GM20431 (cell line): Measurements from ENCODE around the gene SSTR3.

ENCODE experiments used
- in situ Hi-C: fragments of 300-500 bp; cut with MseI, MboI; formaldehyde crosslinking; loops from one replicate; pipeline ENCODE4 v1.15.0; 2020; ENCODE audit warnings: low sequenced_read_pairs; ENCODE audit not compliant: unreplicated experiment

Gene SSTR3

GRCh38 chr22:37184380-37184755 is 27.9 kb downstream of the SSTR3 start:
- in situ Hi-C loops, result no loop called here

GRCh38 chr22:37183432-37184379 is 28.6 kb downstream of the SSTR3 start:
- in situ Hi-C loops, result no loop called here

GRCh38 chr22:37182949-37183245 is 29.4 kb downstream of the SSTR3 start:
- in situ Hi-C loops, result no loop called here

GRCh38 chr22:37182101-37182948 is 30.0 kb downstream of the SSTR3 start:
- in situ Hi-C loops, result no loop called here

GRCh38 chr22:37181681-37182080 is 30.6 kb downstream of the SSTR3 start:
- in situ Hi-C loops, result no loop called here

- in situ Hi-C loops, result no loop called here
Measured at GRCh38 chr22:37180531-37181231, 31.6 kb downstream of the SSTR3 start.

GRCh38 chr22:37179622-37180420 is 32.5 kb downstream of the SSTR3 start:
- in situ Hi-C loops, result no loop called here

- in situ Hi-C loops, result no loop called here
Measured at GRCh38 chr22:37179126-37179470, 33.2 kb downstream of the SSTR3 start.

GRCh38 chr22:37178350-37179125 is 33.7 kb downstream of the SSTR3 start:
- in situ Hi-C loops, result no loop called here

- in situ Hi-C loops, result no loop called here
Measured at GRCh38 chr22:37177755-37178154, 34.5 kb downstream of the SSTR3 start.

- in situ Hi-C loops, result no loop called here
Measured at GRCh38 chr22:37177221-37177620, 35.1 kb downstream of the SSTR3 start.

- in situ Hi-C loops, result no loop called here
Measured at GRCh38 chr22:37176464-37177061, 35.7 kb downstream of the SSTR3 start.

GRCh38 chr22:37175414-37176281 is 36.6 kb downstream of the SSTR3 start:
- in situ Hi-C loops, result no loop called here

GRCh38 chr22:37174964-37175363 is 37.3 kb downstream of the SSTR3 start:
- in situ Hi-C loops, result no loop called here

GRCh38 chr22:37173709-37174108 is 38.6 kb downstream of the SSTR3 start:
- in situ Hi-C loops, result no loop called here

GRCh38 chr22:37172266-37173245 is 39.7 kb downstream of the SSTR3 start:
- in situ Hi-C loops, result no loop called here

- in situ Hi-C loops, result no loop called here
Measured at GRCh38 chr22:37171662-37172061, 40.6 kb downstream of the SSTR3 start.
